HG02970 (cell line): ENCODE data around the gene KLHL12.

Source experiments
- ATAC-seq: cut with Tn5 transposase; IDR thresholded peaks from one replicate; pipeline ENCODE4 v1.9.1; 2021; ENCODE audit warnings: mild to moderate bottlenecking, moderate library complexity, moderate number of reproducible peaks; ENCODE audit not compliant: unreplicated experiment, low FRiP score

The KLHL12 gene

GRCh38 chr1:202844935-202845334 lies 82.1 kb downstream of the KLHL12 start:
- no peak for ATAC-seq

GRCh38 chr1:202844259-202844658 lies 82.8 kb downstream of the KLHL12 start:
- ATAC-seq = no peak

GRCh38 chr1:202843081-202843480 lies 84.0 kb downstream of the KLHL12 start:
- no peak for ATAC-seq
